Large intestine (tissue), 3 donors: ENCODE results near the gene SDHD. TPM values are rescaled to one million over a fixed set of nuclear protein-coding genes. Genes with fewer than 3 reads are reported as not detected.

Experiments
- DNase-seq, 2 donors: peaks; one replicate each; pipeline versions ENCODE4 v3.0.0 to v3.0.0-alpha.2; 2013
- H3K27ac ChIP-seq: one replicate; pipeline ENCODE4 v1.5.1; 2013; ENCODE audit warnings: low read length
- H3K27me3 ChIP-seq: 2 replicates; pipeline ENCODE4 v1.6.1; 2013; ENCODE audit warnings: low read length; ENCODE audit not compliant: control insufficient read depth, insufficient read depth
- H3K36me3 ChIP-seq: 2 replicates; pipeline ENCODE4 v1.6.1; 2013; ENCODE audit warnings: low read length; ENCODE audit not compliant: control insufficient read depth, insufficient read depth
- H3K4me1 ChIP-seq: one replicate; pipeline ENCODE4 v1.6.1; 2013; ENCODE audit warnings: low read length; ENCODE audit not compliant: control insufficient read depth, insufficient read depth
- H3K4me3 ChIP-seq: one replicate; pipeline ENCODE4 v1.5.1; 2013; ENCODE audit warnings: low read length
- H3K9me3 ChIP-seq: one replicate; pipeline ENCODE4 v1.6.1; 2013; ENCODE audit warnings: mild to moderate bottlenecking, low read depth, low read length, moderate library complexity; ENCODE audit not compliant: control insufficient read depth
- WGBS: methylation state at CpG from one replicate; pipeline ENCODE4 v1.1.5; 2013; ENCODE audit warnings: low lambda C conversion rate; ENCODE audit not compliant: insufficient coverage; 5-methylcytosine and 5-hydroxymethylcytosine counted together
- polyA plus RNA-seq: library from polyadenylated mRNA; unstranded; fragments of 120-200 nt; gene quantifications from one replicate; pipeline ENCODE4 v1.2.1, GENCODE V29; 2013

The SDHD gene
- polyA plus RNA-seq, 1 donor, result 146 TPM

GRCh38 chr11:112127056-112127455 is 40.4 kb downstream of the SDHD start:
- DNase-seq, result no peak
- no peaks in the 10 kb centered on the region for H3K9me3 ChIP-seq
- no peak overlapping the region for H3K27ac ChIP-seq
- H3K4me1 ChIP-seq, result peaks cover 13% of the 10 kb centered on the region
- H3K36me3 ChIP-seq, result no peaks in the 10 kb centered on the region
- no peak overlapping the region for H3K4me3 ChIP-seq
- H3K27me3 ChIP-seq, result no peaks in the 10 kb centered on the region
- no CpG with 5 or more reads among the region's 2 CpGs for WGBS

DNA sequence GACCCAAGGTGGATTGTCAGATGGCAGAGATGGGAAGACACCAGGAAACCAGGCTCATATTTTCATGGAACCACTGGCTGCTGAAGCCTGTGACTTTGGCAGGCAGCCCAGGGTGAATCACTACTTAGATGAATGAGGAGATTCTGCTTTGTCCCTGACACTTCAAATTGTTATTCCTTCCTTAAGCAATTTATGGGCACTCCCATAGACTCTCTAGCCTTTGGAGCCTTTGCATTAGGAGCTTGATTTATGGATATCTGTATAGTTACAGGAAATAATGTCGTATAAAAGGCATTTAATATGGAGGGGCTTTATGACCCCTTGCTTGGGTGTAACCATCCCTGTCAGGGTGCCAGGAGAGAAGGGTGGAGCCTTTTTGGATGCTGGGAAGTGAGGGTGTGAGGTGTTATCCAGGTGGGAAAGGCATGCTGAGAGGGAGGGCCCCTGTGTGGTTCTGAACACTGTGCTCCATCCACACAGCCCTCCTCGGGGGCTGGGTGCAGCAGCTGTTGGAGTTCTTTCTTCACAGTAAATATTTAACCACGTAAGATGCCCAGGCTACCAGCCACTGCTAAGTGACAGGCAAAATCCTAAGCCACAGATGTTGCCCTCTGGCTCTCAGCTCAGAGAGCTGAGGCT is 41.9 kb downstream of the SDHD start:
- H3K9me3 ChIP-seq, result no peaks in the 10 kb centered on the region
- peak; percentile 43 to 67 for DNase-seq
- no peak overlapping the region for H3K4me3 ChIP-seq
- H3K27me3 ChIP-seq, result no peaks in the 10 kb centered on the region
- no CpG with 5 or more reads among the region's 3 CpGs for WGBS
- peaks cover 23% of the 10 kb centered on the region for H3K4me1 ChIP-seq
- peak overlapping the region; percentile 35 for H3K27ac ChIP-seq
- no peaks in the 10 kb centered on the region for H3K36me3 ChIP-seq

DNA sequence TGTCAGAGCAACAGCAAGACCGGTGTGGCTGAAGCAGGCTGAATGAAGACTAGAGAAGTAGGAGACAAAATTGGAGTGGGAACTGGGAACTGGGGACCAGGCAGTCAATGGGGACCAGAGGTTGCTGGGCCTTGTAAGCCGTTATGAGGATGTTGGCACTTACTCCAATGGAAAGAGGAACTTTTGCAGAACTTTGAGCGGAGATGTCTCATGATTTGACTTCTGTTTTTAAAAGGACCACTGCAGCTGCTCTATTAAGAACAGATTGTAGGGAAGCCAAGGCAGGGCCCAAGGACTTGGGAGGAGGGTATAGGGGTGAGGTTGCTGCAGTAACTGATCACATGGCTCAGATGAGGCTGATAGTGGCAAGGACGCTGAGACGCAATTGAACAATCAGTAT is 43.0 kb downstream of the SDHD start:
- no peak for DNase-seq
- Histone ChIP-seq H3K9me3 (no peaks in the 10 kb centered on the region), H3K4me1 (peaks cover 23% of the 10 kb centered on the region), H3K27ac (no peak overlapping the region), H3K4me3 (no peak overlapping the region), H3K36me3 (no peaks in the 10 kb centered on the region), H3K27me3 (no peaks in the 10 kb centered on the region)
- WGBS, result 100% methylated on average over 1 of the region's 5 CpGs

DNA sequence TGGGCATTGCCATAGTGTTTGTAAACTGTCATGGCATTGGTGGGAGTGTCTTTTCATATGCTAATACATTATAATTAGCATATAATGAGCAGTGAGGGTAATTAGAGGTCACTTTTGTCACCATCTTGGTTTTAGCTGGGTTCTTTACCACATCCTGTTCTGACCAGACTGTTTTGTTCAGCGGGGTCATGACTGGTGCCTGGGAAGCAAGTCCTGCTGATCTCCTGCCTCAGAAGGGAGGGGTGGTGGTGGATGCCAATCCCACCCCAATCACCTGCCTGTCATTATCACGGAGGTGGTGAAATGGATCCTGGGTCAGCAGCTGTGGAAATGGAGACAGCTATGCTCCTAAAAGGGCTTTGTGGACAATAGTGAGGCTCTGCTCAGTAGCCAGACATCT is 46.1 kb downstream of the SDHD start:
- H3K27ac ChIP-seq, result no peak overlapping the region
- peaks cover 23% of the 10 kb centered on the region for H3K4me1 ChIP-seq
- no peaks in the 10 kb centered on the region for H3K36me3 ChIP-seq
- WGBS, result no CpG with 5 or more reads among the region's 2 CpGs
- H3K9me3 ChIP-seq, result no peaks in the 10 kb centered on the region
- H3K4me3 ChIP-seq, result no peak overlapping the region
- no peak for DNase-seq
- no peaks in the 10 kb centered on the region for H3K27me3 ChIP-seq

- Histone ChIP-seq H3K4me1 (peaks cover 17% of the 10 kb centered on the region), H3K4me3 (no peak overlapping the region), H3K27ac (no peak overlapping the region), H3K27me3 (no peaks in the 10 kb centered on the region), H3K36me3 (no peaks in the 10 kb centered on the region), H3K9me3 (no peaks in the 10 kb centered on the region)
- no CpG with 5 or more reads among the region's 4 CpGs for WGBS
- DNase-seq, result no peak
These were observed 47.8 kb downstream of the SDHD start for GRCh38 chr11:112134473-112134872.

DNA sequence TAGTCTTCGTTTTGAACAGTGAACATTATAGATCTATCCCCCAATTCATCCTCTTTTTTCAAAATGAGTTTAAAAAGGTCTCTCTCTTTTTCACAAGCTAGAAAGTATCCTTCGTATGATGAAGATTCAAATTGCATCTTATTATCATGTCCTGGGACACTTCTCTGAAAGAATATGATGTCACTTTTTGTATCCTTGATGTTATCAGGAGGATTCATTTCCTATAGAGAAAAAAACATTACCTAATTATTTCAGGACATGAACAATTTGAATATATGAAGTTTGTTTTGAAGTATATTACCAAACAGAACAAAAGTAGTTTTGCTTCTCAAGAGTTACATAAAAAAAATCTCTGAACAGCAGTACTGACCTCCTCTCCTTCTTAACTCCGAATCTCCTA is 56.9 kb downstream of the SDHD start:
- Histone ChIP-seq H3K27me3 (no peaks in the 10 kb centered on the region), H3K27ac (no peak overlapping the region), H3K4me3 (no peak overlapping the region), H3K36me3 (no peaks in the 10 kb centered on the region), H3K4me1 (no peaks in the 10 kb centered on the region), H3K9me3 (peaks cover 2% of the 10 kb centered on the region)
- WGBS, result 100% methylated on average over 2 of the region's 3 CpGs
- DNase-seq, result no peak

Other genes with a start within 250 kb of the SDHD start
- gene ALG9, start 215.3 kb upstream of the SDHD start, polyA plus RNA-seq, result 31.1 TPM
- gene FDXACB1, start 207.7 kb upstream of the SDHD start, polyA plus RNA-seq, result 3.2 TPM
- 41.2 TPM for gene CFAP68, start 207.3 kb upstream of the SDHD start, polyA plus RNA-seq
- 31.9 TPM for gene CRYAB, start 175.1 kb upstream of the SDHD start, polyA plus RNA-seq
- 4.3 TPM for gene HSPB2, start 174.1 kb upstream of the SDHD start, polyA plus RNA-seq
- gene C11orf52, start 168.0 kb upstream of the SDHD start, polyA plus RNA-seq, result 14.6 TPM
- gene DIXDC1, start 149.5 kb upstream of the SDHD start, polyA plus RNA-seq, result 15.5 TPM
- gene DLAT, start 61.5 kb upstream of the SDHD start, polyA plus RNA-seq, result 26.1 TPM
- 1.6 TPM for gene PIH1D2, start 12.9 kb upstream of the SDHD start, polyA plus RNA-seq
- gene NKAPD1, start 12.6 kb upstream of the SDHD start, polyA plus RNA-seq, result 27.7 TPM
- 55.1 TPM for gene TIMM8B, start 117 bp upstream of the SDHD start, polyA plus RNA-seq
- gene IL18, start 77.2 kb downstream of the SDHD start, polyA plus RNA-seq, result 60.7 TPM
- gene TEX12, start 80.5 kb downstream of the SDHD start, polyA plus RNA-seq, result 0.27 TPM
- 11.0 TPM for gene BCO2, start 88.6 kb downstream of the SDHD start, polyA plus RNA-seq
- gene PTS, start 139.6 kb downstream of the SDHD start, polyA plus RNA-seq, result 38.7 TPM
- gene PLET1, start 174.0 kb downstream of the SDHD start, polyA plus RNA-seq, result not detected